Measurements from ENCODE around the gene OBI1. TPM values are rescaled to one million over a fixed set of nuclear protein-coding genes. Genes with fewer than 3 reads are reported as not detected.

OBI1 gene
- total RNA-seq, 1 experiment from 2014 or later, result 7.9 TPM

- Histone ChIP-seq H3K27me3 (ENCODE audit: low read length) (peaks cover 36% of the 10 kb centered on the region), H3K79me2 (ENCODE audit: low read length) (no peaks in the 10 kb centered on the region), H3K27ac (ENCODE audit: low read length) (no peak overlapping the region), H3K36me3 (ENCODE audit: low read depth, low read length) (no peaks in the 10 kb centered on the region), H3K4me2 (ENCODE audit: low read length) (no peak overlapping the region), H2AFZ (ENCODE audit: low read length) (no peak overlapping the region), H4K20me1 (ENCODE audit: low read length) (no peaks in the 10 kb centered on the region), H3K4me1 (ENCODE audit: insufficient read depth, low read length) (no peaks in the 10 kb centered on the region), H3K9me2 (replicated peaks; ENCODE audit: low read length) (no peaks in the 10 kb centered on the region), H3K4me3 (ENCODE audit: low read length) (no peak overlapping the region), H3K9me3 (ENCODE audit: low read length) (no peaks in the 10 kb centered on the region), H3K9ac (ENCODE audit: low read length) (no peak overlapping the region), H3F3A (ENCODE audit: low read length, unreplicated experiment) (no peaks in the 10 kb centered on the region)
- ATAC-seq, result no peak
- no peak for DNase-seq
- POLR2A ChIA-PET (ENCODE audit: unreplicated experiment), result no interaction called here
- CTCF ChIA-PET, result no interaction called here
- no TSS peak for BruUV-seq (replicated peaks)
- TF ChIP-seq CTCF (conservative IDR thresholded peaks at IDR 0.05; ENCODE audit: low read depth, low read length) (no peak), EZH2phosphoT487 (IDR thresholded peaks at IDR 0.05; ENCODE audit: borderline replicate concordance, low read length) (no peak), EZH2 (IDR thresholded peaks at IDR 0.05; ENCODE audit: low read length, unreplicated experiment) (no peak)
- intact Hi-C loops (cut with micrococcal nuclease), result no loop called here
These were observed 16.2 kb upstream of the OBI1 start for GRCh38 chr13:78675112-78675511.

- ATAC-seq, result no peak
These were observed 15.7 kb upstream of the OBI1 start for GRCh38 chr13:78674638-78675037.

More at GRCh38 chr13:78674638-78675037, 15.7 kb upstream of the OBI1 start:
- H3K9me2 ChIP-seq (replicated peaks; ENCODE audit: low read length), result no peaks in the 10 kb centered on the region
- no peak overlapping the region for H2AFZ ChIP-seq (ENCODE audit: low read length)
- H3K27me3 ChIP-seq (ENCODE audit: low read length), result peaks cover 36% of the 10 kb centered on the region
- CTCF ChIA-PET, result no interaction called here
- no peak overlapping the region for H3K4me3 ChIP-seq (ENCODE audit: low read length)
- no peaks in the 10 kb centered on the region for H3K9me3 ChIP-seq (ENCODE audit: low read length)
- no peaks in the 10 kb centered on the region for H3K4me1 ChIP-seq (ENCODE audit: insufficient read depth, low read length)
- TF ChIP-seq EZH2phosphoT487 (IDR thresholded peaks at IDR 0.05; ENCODE audit: borderline replicate concordance, low read length), result no peak
- no peak for TF ChIP-seq EZH2 (IDR thresholded peaks at IDR 0.05; ENCODE audit: low read length, unreplicated experiment)
- TF ChIP-seq CTCF (conservative IDR thresholded peaks at IDR 0.05; ENCODE audit: low read depth, low read length), result no peak
- H3K79me2 ChIP-seq (ENCODE audit: low read length), result no peaks in the 10 kb centered on the region
- POLR2A ChIA-PET (ENCODE audit: unreplicated experiment), result no interaction called here
- H3K9ac ChIP-seq (ENCODE audit: low read length), result no peak overlapping the region
- intact Hi-C loops (cut with micrococcal nuclease), result no loop called here
- H3K36me3 ChIP-seq (ENCODE audit: low read depth, low read length), result no peaks in the 10 kb centered on the region
- no peak overlapping the region for H3K27ac ChIP-seq (ENCODE audit: low read length)
- H3F3A ChIP-seq (ENCODE audit: low read length, unreplicated experiment), result no peaks in the 10 kb centered on the region
- H4K20me1 ChIP-seq (ENCODE audit: low read length), result no peaks in the 10 kb centered on the region
- no TSS peak for BruUV-seq (replicated peaks)
- no peak overlapping the region for H3K4me2 ChIP-seq (ENCODE audit: low read length)
- no peak for DNase-seq

Measured in PC-3 (cell line).